Left ventricle myocardium superior (tissue), 1 donor: ENCODE data around the gene NOS1AP. TPM values are rescaled to one million over a fixed set of nuclear protein-coding genes. Genes with fewer than 3 reads are reported as not detected.

Experiments
- ATAC-seq: fragments of 200-7000 bp; cut with Tn5 transposase; one replicate; pipeline ENCODE4 v1.9.1; 2020; ENCODE audit warnings: mild to moderate bottlenecking, moderate library complexity
- DNase-seq: peaks from one replicate; pipeline ENCODE4 v3.0.0-alpha.2; 2020
- intact Hi-C: fragments of 100-400 bp; cut with micrococcal nuclease; formaldehyde crosslinking; loops from one replicate; pipeline ENCODE4 v1.11.0; 2022
- long read RNA-seq: library from polyadenylated mRNA; unstranded; transcript quantifications from one replicate; pipeline ENCODE4 v2.0.0, GENCODE V29; 2021
- total RNA-seq: library from RNA; stranded (reverse); fragmentation: NEBNext Ultra II Directional; extraction: Animal tissue kit (Norgen Biotek cat#: 25700); gene quantifications from one replicate; pipeline ENCODE4 v1.2.1, GENCODE V29; 2021
- donor health status: DM: no; HTN: yes; CAD: no; lungs with severe emphysema.

Gene NOS1AP
- total RNA-seq = 5.0 TPM
- long read RNA-seq, full-length matches to known transcripts = 1 of 5 reads
- long read RNA-seq, partial matches to known transcripts = 2 of 5 reads
- long read RNA-seq, other reads (novel, unspliced or antisense) = 2 of 5 reads

GRCh38 chr1:162069334-162070093, at the start of gene NOS1AP:
Gene NOS1AP (plus strand): TSS chr1:162069691. CDS start chr1:162070178, 487 bp downstream.
- ATAC-seq (peak; percentile 98), DNase-seq (peak; percentile 92)
- intact Hi-C loops = no loop called here

DNA sequence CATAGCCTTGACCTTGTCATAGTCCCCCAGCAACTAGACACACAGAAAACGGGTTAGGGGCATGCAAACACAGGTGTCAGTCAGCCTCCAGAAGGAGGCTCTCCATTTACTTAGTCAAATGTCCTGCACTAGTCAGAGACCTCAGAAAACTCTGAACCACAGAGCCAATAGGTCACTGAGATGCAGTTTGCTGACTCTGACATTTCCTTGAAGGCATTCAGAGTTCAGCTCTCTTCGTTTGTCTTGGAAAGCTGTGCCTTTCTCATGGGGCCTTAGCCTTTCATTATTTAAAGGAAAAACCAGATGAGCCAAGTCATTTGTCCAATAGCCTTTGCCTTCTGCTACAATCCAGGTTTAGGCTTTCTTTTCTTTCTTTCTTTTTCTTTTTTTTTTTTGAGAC, 49.3 kb upstream of the NOS1AP start:
- ATAC-seq = no peak
- DNase-seq = no peak
- intact Hi-C loops = no loop called here

DNA sequence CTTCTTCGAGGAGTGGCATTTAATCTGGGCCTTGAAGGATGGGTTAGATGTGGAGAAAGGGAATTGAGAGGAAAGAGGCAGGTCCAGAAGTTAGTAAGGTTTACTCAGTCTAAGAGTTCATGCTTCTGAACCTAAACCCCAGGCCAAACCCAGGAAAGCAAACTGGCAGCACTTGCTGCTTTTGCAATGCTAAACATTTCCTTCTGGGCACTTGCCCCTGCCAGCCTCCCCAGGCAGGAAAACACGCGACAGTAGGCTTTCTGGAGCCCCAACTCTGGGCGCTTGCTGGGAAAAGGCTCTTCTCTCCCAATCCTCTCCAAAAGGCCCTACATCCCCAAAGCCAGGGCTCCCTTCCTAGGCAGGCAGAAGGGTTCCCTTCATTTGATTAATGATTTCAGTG, 48.4 kb upstream of the NOS1AP start:
- intact Hi-C loops = no loop called here

GRCh38 chr1:162022626-162023025, 46.9 kb upstream of the NOS1AP start:
- intact Hi-C loops = no loop called here
- ATAC-seq (no peak), DNase-seq (no peak)

More for the DNA sequence above, 48.4 kb upstream of the NOS1AP start:
- DNase-seq (no peak), ATAC-seq (no peak)

DNA sequence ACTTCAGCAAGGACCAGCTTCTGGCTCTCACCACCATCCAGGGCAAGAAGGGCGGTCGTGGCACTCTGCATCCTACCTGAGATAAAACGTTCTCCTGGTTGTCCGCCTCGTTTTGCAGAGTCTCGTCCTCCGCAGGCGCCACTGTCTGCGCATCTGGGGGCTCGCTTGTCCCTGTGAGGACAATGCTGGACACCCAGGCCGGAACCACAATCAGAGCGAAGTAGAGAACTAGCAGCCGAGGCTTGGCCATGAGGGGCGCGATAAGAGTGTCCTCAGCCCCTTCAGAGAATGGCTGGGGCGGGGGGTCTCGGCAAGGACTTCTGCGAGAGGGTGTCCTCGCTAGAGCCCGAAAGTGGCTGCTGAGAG, 46.3 kb upstream of the NOS1AP start:
- peak; percentile 2 for ATAC-seq
- intact Hi-C loops = no loop called here
- DNase-seq = no peak

DNA sequence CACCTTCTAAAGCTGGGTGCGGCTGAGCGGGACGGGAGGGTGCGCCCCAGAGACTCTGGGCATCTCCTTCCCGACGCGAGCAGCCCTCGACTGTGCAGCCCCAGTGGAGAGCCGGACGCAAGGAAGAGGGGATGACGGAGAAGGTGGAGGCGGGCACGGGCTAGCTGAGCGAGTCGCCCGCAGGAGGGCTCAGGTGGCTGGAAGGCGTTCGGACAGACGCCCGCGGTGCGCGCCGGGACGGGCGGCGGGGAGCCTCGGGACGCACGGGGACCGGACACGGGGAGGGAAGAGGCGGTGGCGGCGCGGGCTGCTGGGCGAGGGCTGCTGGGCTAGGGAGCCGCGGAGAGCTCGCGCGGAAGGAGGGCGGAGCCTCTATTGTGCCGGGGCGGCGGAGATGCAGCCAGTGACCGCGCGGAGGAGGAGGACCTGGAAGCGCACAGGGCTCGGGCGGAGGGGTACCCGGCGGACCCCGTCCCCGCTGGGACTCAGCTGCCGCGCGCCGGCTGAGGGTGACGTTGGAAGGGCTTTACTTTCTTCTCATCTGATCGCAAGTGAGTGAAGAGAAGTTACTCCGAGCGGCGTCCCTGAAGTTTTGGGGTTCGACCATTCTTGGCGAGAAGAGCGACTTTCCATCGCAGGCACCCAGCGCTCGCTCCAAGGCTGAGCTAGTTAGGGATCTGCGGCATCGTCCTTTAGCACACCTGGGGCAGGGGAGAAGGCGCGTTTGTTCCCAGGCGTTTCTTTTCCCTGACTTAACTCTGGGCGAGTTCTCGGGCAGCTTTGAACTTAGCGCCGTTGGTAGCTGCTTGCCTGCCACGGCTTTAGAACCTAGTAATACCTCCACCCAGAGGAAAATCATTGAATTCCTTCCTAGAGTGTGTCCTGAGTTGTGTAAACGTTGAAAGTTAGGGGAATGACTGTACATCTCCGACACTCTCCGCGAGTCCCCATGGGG, 45.7 kb upstream of the NOS1AP start, which contains the start of gene OLFML2B:
Gene OLFML2B (minus strand): TSS at position 323 of the 955 bp plus-strand sequence. CDS start 439 bp downstream, outside the sequence.
- intact Hi-C loops = no loop called here
- ATAC-seq (peak; percentile 94), DNase-seq (peak; percentile 86)

GRCh38 chr1:162025541-162025940, 44.0 kb upstream of the NOS1AP start:
- DNase-seq (no peak), ATAC-seq (no peak)
- intact Hi-C loops = no loop called here

- no peak for ATAC-seq
- intact Hi-C loops = no loop called here
- DNase-seq = no peak
These were observed 42.6 kb upstream of the NOS1AP start for GRCh38 chr1:162026881-162027280.

DNA sequence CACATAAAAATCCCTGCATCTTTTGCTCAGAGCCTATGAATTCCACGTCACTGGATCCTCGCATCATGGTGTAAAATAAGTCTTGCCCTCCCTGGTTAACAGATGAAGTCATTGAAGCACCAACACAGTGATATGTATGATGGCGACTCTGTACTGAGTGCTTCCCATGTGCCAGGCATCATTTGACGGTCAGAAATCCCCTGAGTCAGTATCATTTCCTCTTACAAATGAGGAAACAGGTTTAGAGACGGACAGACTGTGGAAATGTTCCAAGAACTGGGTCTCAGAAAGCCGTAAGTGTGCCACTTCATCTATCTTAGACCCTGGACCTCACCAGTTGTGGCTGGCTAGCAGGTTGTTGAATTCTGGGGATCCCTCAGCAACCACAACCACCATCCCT, 40.8 kb upstream of the NOS1AP start:
- no peak for DNase-seq
- ATAC-seq = no peak
- intact Hi-C loops = no loop called here

- ATAC-seq (no peak), DNase-seq (no peak)
- intact Hi-C loops = no loop called here
These were observed 40.3 kb upstream of the NOS1AP start for GRCh38 chr1:162029157-162029556.

- DNase-seq (no peak), ATAC-seq (no peak)
- intact Hi-C loops = loop anchor here (10.0 kb wide), 1 partner anchor 166 kb away; no protein-coding TSS in a partner anchor
These were observed 38.7 kb upstream of the NOS1AP start for GRCh38 chr1:162030759-162031280.

GRCh38 chr1:162033428-162033827, 36.1 kb upstream of the NOS1AP start:
- intact Hi-C loops = loop anchor here (10.0 kb wide), 1 partner anchor 169 kb away; no protein-coding TSS in a partner anchor
- peak; percentile 69 for DNase-seq

GRCh38 chr1:162035241-162035640, 34.2 kb upstream of the NOS1AP start:
- ATAC-seq = no peak
- intact Hi-C loops = loop anchor here (5.0 to 10.0 kb wide), 2 partner anchors 170 to 243 kb away; no protein-coding TSS in a partner anchor
- no peak for DNase-seq

More at GRCh38 chr1:162033428-162033827, 36.1 kb upstream of the NOS1AP start:
- peak; percentile 95 for ATAC-seq

DNA sequence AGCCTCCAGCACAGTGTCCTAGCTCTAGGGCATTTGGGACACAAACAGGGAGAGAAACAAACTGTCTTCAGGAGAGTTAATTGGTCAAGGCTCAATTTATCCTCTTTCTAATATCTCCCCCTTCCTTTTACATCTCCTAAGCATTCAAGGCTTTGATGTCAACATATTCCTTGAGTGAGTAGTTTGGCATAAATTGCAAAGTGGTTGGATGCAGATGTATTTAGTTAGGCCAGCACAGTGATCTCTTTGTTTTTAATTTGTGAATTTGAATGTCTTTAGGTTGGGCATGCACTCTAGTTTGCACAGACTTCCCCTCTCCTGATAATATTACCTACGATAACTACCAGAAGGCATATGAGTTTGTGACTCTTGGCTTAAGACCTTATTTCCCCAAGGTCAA, 33.3 kb upstream of the NOS1AP start:
- DNase-seq (no peak), ATAC-seq (no peak)
- intact Hi-C loops = loop anchor here (5.0 to 10.0 kb wide), 2 partner anchors 171 to 244 kb away; no protein-coding TSS in a partner anchor

GRCh38 chr1:162038624-162039023, 30.9 kb upstream of the NOS1AP start:
- intact Hi-C loops = loop anchor here (5.0 to 10.0 kb wide), 2 partner anchors 174 to 246 kb away; no protein-coding TSS in a partner anchor
- DNase-seq (no peak), ATAC-seq (no peak)

DNA sequence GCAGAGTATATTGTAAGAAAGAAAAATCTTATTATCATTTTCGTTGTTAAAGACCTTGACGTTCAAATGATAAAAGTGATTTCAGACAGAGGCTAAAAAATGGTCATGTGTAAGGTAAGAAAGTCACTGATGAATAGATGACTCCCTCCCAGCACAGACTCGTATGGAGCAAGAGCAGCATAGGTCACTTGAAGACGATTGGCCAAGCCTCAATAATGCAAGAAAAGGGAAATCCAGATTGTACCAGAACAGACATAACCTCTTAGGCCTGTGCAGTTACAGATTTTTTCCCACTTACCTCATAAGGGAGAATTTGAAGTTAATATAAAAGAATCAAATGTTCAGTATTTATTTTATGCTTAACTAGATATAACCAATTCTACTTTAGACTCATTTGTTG, 29.5 kb upstream of the NOS1AP start:
- no peak for ATAC-seq

GRCh38 chr1:162040657-162041056, 28.8 kb upstream of the NOS1AP start:
- intact Hi-C loops = no loop called here
- no peak for DNase-seq

More for the DNA sequence above, 29.5 kb upstream of the NOS1AP start:
- intact Hi-C loops = no loop called here
- no peak for DNase-seq

GRCh38 chr1:162042361-162042760, 27.1 kb upstream of the NOS1AP start:
- ATAC-seq (no peak), DNase-seq (no peak)
- intact Hi-C loops = no loop called here

More at GRCh38 chr1:162040657-162041056, 28.8 kb upstream of the NOS1AP start:
- no peak for ATAC-seq

- intact Hi-C loops = no loop called here
- no peak for ATAC-seq
These were observed 22.6 kb upstream of the NOS1AP start for GRCh38 chr1:162046921-162047320.

More at GRCh38 chr1:162046921-162047320, 22.6 kb upstream of the NOS1AP start:
- no peak for DNase-seq
